Spleen (tissue), 11 donors: Measurements from ENCODE around the gene IFNA10. TPM values are rescaled to one million over a fixed set of nuclear protein-coding genes. Genes with fewer than 3 reads are reported as not detected.
"Not testable (repeated sequence)": the region's sequence is repeated elsewhere in the genome, so short reads cannot be mapped to it uniquely, and the experiment has no call there.

Source experiments
- DNase-seq: peaks from one replicate; pipeline ENCODE4 v3.0.0-alpha.2; 2020
- H3K27ac ChIP-seq, 8 donors: fragments of 200-600 bp; sonication (generic) in 7 of 8; 1 replicate in 4 of 8; 2 replicates in 4 of 8; pipeline versions ENCODE4 v1.5.0 to v1.8.0; 2016 to 2021; ENCODE audit warnings: inconsistent platforms in 4 of 8, mild to moderate bottlenecking in 4 of 8, moderate library complexity in 1 of 8
- H3K27me3 ChIP-seq, 7 donors: fragments of 200-600 bp; sonication (generic) in 6 of 7; replicated peaks in 1 of 7; 1 replicate in 4 of 7; 2 replicates in 3 of 7; pipeline versions ENCODE4 v1.5.0 to v1.8.0; 2016 to 2021; ENCODE audit warnings: inconsistent platforms in 3 of 7, mild to moderate bottlenecking in 1 of 7
- H3K36me3 ChIP-seq, 6 donors: fragments of 200-600 bp; sonication (generic) in 5 of 6; 1 replicate in 4 of 6; 2 replicates in 2 of 6; pipeline versions ENCODE4 v1.5.0 to v1.8.0; 2016 to 2021; ENCODE audit warnings: inconsistent platforms in 2 of 6
- H3K4me1 ChIP-seq, 6 donors: fragments of 200-600 bp; sonication (generic) in 5 of 6; 1 replicate in 3 of 6; 2 replicates in 3 of 6; pipeline versions ENCODE4 v1.5.0 to v1.8.0; 2016 to 2021; ENCODE audit warnings: inconsistent platforms in 3 of 6
- H3K4me3 ChIP-seq, 8 donors: fragments of 200-600 bp; sonication (generic) in 7 of 8; 1 replicate in 4 of 8; 2 replicates in 4 of 8; pipeline versions ENCODE4 v1.5.0 to v1.8.0; 2016 to 2021; ENCODE audit warnings: inconsistent platforms in 4 of 8, mild to moderate bottlenecking in 4 of 8, moderate library complexity in 2 of 8
- H3K9me3 ChIP-seq, 8 donors: fragments of 200-600 bp; sonication (generic) in 7 of 8; 1 replicate in 4 of 8; 2 replicates in 4 of 8; pipeline versions ENCODE4 v1.5.0 to v1.8.0; 2016 to 2021; ENCODE audit warnings: inconsistent platforms in 4 of 8
- CTCF ChIP-seq, 11 experiments: fragments of 200-600 bp in 7 of 11; fragments of 450-650 bp in 4 of 11; sonication (generic) in 4 of 11; IDR thresholded peaks in 8 of 11; conservative IDR thresholded peaks in 3 of 11; 1 replicate in 7 of 11; 2 replicates in 4 of 11; pipeline versions ENCODE4 v1.4.0 to v1.8.0; 2016 to 2021; ENCODE audit warnings: antibody characterized with exemption in 11 of 11, inconsistent platforms in 4 of 11, mild to moderate bottlenecking in 1 of 11
- POLR2A ChIP-seq, 3 donors: fragments of 450-650 bp; IDR thresholded peaks; one replicate each; pipeline ENCODE4 v1.5.1; 2017; ENCODE audit warnings: antibody characterized with exemption in 3 of 3, mild to moderate bottlenecking in 1 of 3
- POLR2AphosphoS5 ChIP-seq, 3 donors: sonication (generic); formaldehyde crosslinking; IDR thresholded peaks; one replicate each; pipeline ENCODE4 v1.5.1; 2017; ENCODE audit warnings: antibody characterized with exemption in 3 of 3
- WGBS, 5 donors: extraction: QIAGEN DNeasy Blood & Tissue Kit in 3 of 5; methylation state at CpG; one replicate each; pipeline versions ENCODE4 v1.1.5 to v1.1.7; 2013 to 2018; 5-methylcytosine and 5-hydroxymethylcytosine counted together
- intact Hi-C: fragments of 100-400 bp; cut with DNase I; formaldehyde crosslinking; loops from one replicate; pipeline ENCODE4 v1.15.0; 2023; ENCODE audit warnings: low total_unique reads
- polyA plus RNA-seq, 3 donors: library from polyadenylated mRNA; stranded (reverse); fragments of 200-250 nt; gene quantifications; one replicate each; pipeline ENCODE4 v1.2.1, GENCODE V29; 2013
- total RNA-seq, 7 donors: library from RNA; depleted of rRNA in 3 of 7; stranded (reverse); fragments of >200 nt in 3 of 7; fragmentation: NEBNext Ultra II Directional in 4 of 7; extraction: Animal tissue kit (Norgen Biotek cat#: 25700) in 4 of 7; gene quantifications; one replicate each; pipeline versions ENCODE4 v1.1.0 to v1.2.1, GENCODE V29; 2016 to 2021
- donor health status: healthy with polysubstance abuse.
- donor health status: DM: no; HTN: no; CAD: no; lungs with moderate emphysema.
- donor health status: DM: no; HTN: no; CAD: no.
- donor health status: Bipolar disorder and iron deficiency.
- donor health status: healthy.
- donor health status: DM: no; HTN: no; CAD: no.
- donor health status: DM: yes; HTN: yes; CAD: no.

The IFNA10 gene
- total and polyA plus RNA-seq, 10 donors, result not detected

- WGBS, 5 donors, result 78 to 90% (median 84%) methylated on average over 3 to 4 of the region's 4 CpGs
- TF ChIP-seq POLR2AphosphoS5 (IDR thresholded peaks at IDR 0.05) (no peak), POLR2A (IDR thresholded peaks at IDR 0.05) (no peak), CTCF (IDR thresholded peaks at IDR 0.05 in 8 of 11, conservative IDR thresholded peaks at IDR 0.05 in 3 of 11) (no peak)
- Histone ChIP-seq H3K36me3 (no peaks in the 10 kb centered on the region), H3K4me1 (peaks cover 0 to 8% (median 3%) of the 10 kb centered on the region in 6 donors), H3K27me3 (no peaks in the 10 kb centered on the region), H3K27ac (no peak overlapping the region), H3K4me3 (no peak overlapping the region), H3K9me3 (no peaks in the 10 kb centered on the region)
- DNase-seq, result no peak
- intact Hi-C loops, result no loop called here
These were observed 27.3 kb upstream of the IFNA10 start for GRCh38 chr9:21234153-21234687.

- Histone ChIP-seq H3K27ac (no peak overlapping the region), H3K27me3 (no peaks in the 10 kb centered on the region), H3K4me1 (peaks cover 0 to 8% (median 3%) of the 10 kb centered on the region in 6 donors), H3K36me3 (no peaks in the 10 kb centered on the region), H3K9me3 (no peaks in the 10 kb centered on the region), H3K4me3 (no peak overlapping the region)
- intact Hi-C loops, result no loop called here
- 87 to 100% (median 93%) methylated on average over 2 of the region's 2 CpGs for WGBS, 5 donors
- DNase-seq, result no peak
- no peak for TF ChIP-seq POLR2A (IDR thresholded peaks at IDR 0.05)
- no peak for TF ChIP-seq POLR2AphosphoS5 (IDR thresholded peaks at IDR 0.05)
- no peak for TF ChIP-seq CTCF (IDR thresholded peaks at IDR 0.05 in 8 of 11, conservative IDR thresholded peaks at IDR 0.05 in 3 of 11)
These were observed 26.3 kb upstream of the IFNA10 start for GRCh38 chr9:21233258-21233657.

- Histone ChIP-seq H3K4me1 (no peaks in the 10 kb centered on the region), H3K27ac (no peak within 1 kb of the TSS), H3K36me3 (no peaks in the 10 kb centered on the region), H3K9me3 (no peaks in the 10 kb centered on the region), H3K27me3 (no peaks in the 10 kb centered on the region), H3K4me3 (no peak within 1 kb of the TSS)
- intact Hi-C loops, result no loop called here
- 80 to 93% (median 88%) methylated on average over 2 of the region's 2 CpGs for WGBS, 5 donors
- TF ChIP-seq CTCF (IDR thresholded peaks at IDR 0.05 in 8 of 11, conservative IDR thresholded peaks at IDR 0.05 in 3 of 11), result no peak
- no peak for TF ChIP-seq POLR2A (IDR thresholded peaks at IDR 0.05)
- DNase-seq, result no peak
These were observed 21.2 kb upstream of the IFNA10 start, which contains the start of gene IFNA17 for GRCh38 chr9:21228122-21228521. Gene IFNA17 (minus strand): TSS chr9:21228222. CDS start chr9:21228173, 49 bp downstream.

GRCh38 chr9:21217211-21217610, 10.3 kb upstream of the IFNA10 start, which contains the start of gene IFNA16:
Gene IFNA16 (minus strand): TSS chr9:21217311. CDS start chr9:21217305, 6 bp downstream.
- H3K27me3 ChIP-seq, DNase-seq, H3K4me1 ChIP-seq, H3K27ac ChIP-seq, H3K9me3 ChIP-seq, H3K4me3 ChIP-seq, intact Hi-C loops, H3K36me3 ChIP-seq: not testable (repeated sequence)
- 75 to 95% (median 86%) methylated on average over 1 of the region's 1 CpG for WGBS, 5 donors
